Psoas muscle (tissue), 8 donors: ENCODE measurements around the gene ULK2. TPM values are rescaled to one million over a fixed set of nuclear protein-coding genes. Genes with fewer than 3 reads are reported as not detected.

Experiments used
- ATAC-seq, 4 donors: fragments of 200-7000 bp; cut with Tn5 transposase; one replicate each; pipeline ENCODE4 v1.9.1; 2020; ENCODE audit warnings: moderate library complexity in 3 of 4, mild to moderate bottlenecking in 2 of 4
- DNase-seq, 2 donors: peaks; one replicate each; pipeline ENCODE4 v3.0.0-alpha.2; 2020
- H3K27ac ChIP-seq: fragments of 200-600 bp; one replicate; pipeline ENCODE4 v1.8.0; 2022
- H3K27me3 ChIP-seq, 3 donors: fragments of 200-600 bp in 1 of 3; one replicate each; pipeline versions ENCODE4 v1.6.1 to v1.8.0; 2013 to 2022; ENCODE audit warnings: low read length in 2 of 3, mild to moderate bottlenecking in 2 of 3, moderate library complexity in 1 of 3; ENCODE audit not compliant: insufficient read depth in 3 of 3
- H3K36me3 ChIP-seq, 2 donors: fragments of 200-600 bp in 1 of 2; one replicate each; pipeline versions ENCODE4 v1.6.1 to v1.8.0; 2013 to 2022; ENCODE audit warnings: low read depth in 1 of 2, mild to moderate bottlenecking in 1 of 2, moderate library complexity in 1 of 2; ENCODE audit not compliant: insufficient read depth in 1 of 2
- H3K4me1 ChIP-seq: fragments of 200-600 bp; one replicate; pipeline ENCODE4 v1.8.0; 2022
- H3K4me3 ChIP-seq: fragments of 200-600 bp; one replicate; pipeline ENCODE4 v1.8.0; 2022; ENCODE audit warnings: mild to moderate bottlenecking
- H3K9me3 ChIP-seq: fragments of 200-600 bp; one replicate; pipeline ENCODE4 v1.8.0; 2022
- CTCF ChIP-seq: fragments of 200-600 bp; IDR thresholded peaks from one replicate; pipeline ENCODE4 v1.8.0; 2022; ENCODE audit warnings: antibody characterized with exemption
- WGBS, 3 donors: extraction: QIAGEN DNeasy Blood & Tissue Kit; methylation state at CpG; one replicate each; pipeline versions ENCODE4 v1.1.6 to v1.1.7; 2013; 5-methylcytosine and 5-hydroxymethylcytosine counted together
- intact Hi-C, 2 donors: fragments of 100-400 bp; cut with DNase I; formaldehyde crosslinking; loops; one replicate each; pipeline versions ENCODE4 v1.11.0 to v1.14.2; 2022
- long read RNA-seq, 2 donors: library from polyadenylated mRNA; unstranded; transcript quantifications; one replicate each; pipeline ENCODE4 v2.0.0, GENCODE V29; 2021
- polyA plus RNA-seq, 3 donors: library from polyadenylated mRNA; stranded (reverse); fragments of 200-250 nt; gene quantifications; one replicate each; pipeline ENCODE4 v1.2.3, GENCODE V29; 2013
- total RNA-seq, 4 donors: library from RNA; stranded (reverse); fragmentation: NEBNext Ultra II Directional in 2 of 4; extraction: Animal tissue kit (Norgen Biotek cat#: 25700) in 2 of 4; gene quantifications; one replicate each; pipeline versions ENCODE4 v1.2.1 to v1.2.4, GENCODE V29; 2021 to 2023
- donor health status: healthy with polysubstance abuse.
- donor health status: DM: no; HTN: no; CAD: no; lungs with moderate emphysema.
- donor health status: Bipolar disorder and iron deficiency.
- donor health status: healthy.
- donor health status: DM: yes; HTN: yes; CAD: no.
- donor health status: DM: no; HTN: no; CAD: no.
- donor health status: DM: no; HTN: no; CAD: no.
- donor health status: DM: yes; HTN: yes; CAD: no.

The ULK2 gene
- total RNA-seq: 10 to 100 TPM; 12.8 to 19.1 (median 14.6) TPM
- 10 to 100 TPM in 1 of 3 donors, 1 to 10 TPM in 2; 2.1 to 10.2 (median 5.7) TPM for polyA plus RNA-seq
- long read RNA-seq, donor 1, full-length matches to known transcripts: 9 of 19 reads
- long read RNA-seq, donor 1, partial matches to known transcripts: 9 of 19 reads
- long read RNA-seq, donor 1, other reads (novel, unspliced or antisense): 1 of 19 reads
- long read RNA-seq, donor 2, full-length matches to known transcripts: 10 of 18 reads
- long read RNA-seq, donor 2, partial matches to known transcripts: 6 of 18 reads
- long read RNA-seq, donor 2, other reads (novel, unspliced or antisense): 2 of 18 reads

- Histone ChIP-seq H3K27me3 (no peaks in the 10 kb centered on the region), H3K4me1 (peaks cover 4% of the 10 kb centered on the region), H3K4me3 (peak within 1 kb of the TSS; percentile 83), H3K36me3 (peaks cover 0 to 17% of the 10 kb centered on the region in 2 donors), H3K9me3 (no peaks in the 10 kb centered on the region), H3K27ac (peak within 1 kb of the TSS; percentile 75)
- TF ChIP-seq CTCF: no peak
- intact Hi-C loops: no loop called here
- ATAC-seq (peak; percentile 75 to 88 (median 82)), DNase-seq (peak; percentile 73 to 79)
- WGBS, 3 donors: 0 to 1% (median 1%) methylated on average over 65 to 111 of the region's 111 CpGs
Measured at GRCh38 chr17:19867329-19868078, at the start of gene ULK2. ULK2 (minus strand) TSS chr17:19867936; CDS start chr17:19867417, 519 bp downstream.

GRCh38 chr17:19915245-19915978 is 47.7 kb upstream of the ULK2 start:
- no peak for ATAC-seq
- Histone ChIP-seq H3K9me3 (no peaks in the 10 kb centered on the region), H3K4me3 (no peak overlapping the region), H3K27me3 (no peaks in the 10 kb centered on the region), H3K27ac (no peak overlapping the region), H3K36me3 (peaks cover 5 to 100% of the 10 kb centered on the region in 2 donors), H3K4me1 (no peaks in the 10 kb centered on the region)
- intact Hi-C loops: loop anchor here in 1 of 2 donors (10.0 kb wide), 1 partner anchor 111 kb away; no protein-coding TSS in a partner anchor
- TF ChIP-seq CTCF: no peak
- 95 to 98% (median 95%) methylated on average over 2 of the region's 2 CpGs for WGBS, 3 donors
- DNase-seq: no peak

DNA sequence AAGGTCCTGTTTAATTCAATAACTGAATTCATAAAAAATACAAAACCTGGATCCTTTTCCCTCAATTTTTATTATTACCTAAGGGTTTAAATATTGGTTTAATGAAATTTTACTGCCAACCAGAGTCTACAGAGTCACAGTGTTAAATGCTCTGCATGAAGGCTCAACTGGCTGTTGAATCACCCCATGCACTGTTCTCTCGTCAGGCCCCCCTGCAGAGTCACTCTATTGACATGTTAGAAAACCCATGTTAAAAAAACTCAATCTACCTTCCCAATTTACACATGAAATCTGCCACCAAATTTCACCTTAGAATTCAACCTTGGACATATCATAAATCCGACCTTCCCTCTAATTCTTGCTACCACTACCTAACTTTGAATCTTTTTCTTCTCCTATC is 43.3 kb upstream of the ULK2 start:
- TF ChIP-seq CTCF: no peak
- Histone ChIP-seq H3K9me3 (no peaks in the 10 kb centered on the region), H3K36me3 (peaks cover 11 to 100% of the 10 kb centered on the region in 2 donors), H3K4me1 (no peaks in the 10 kb centered on the region), H3K27me3 (no peaks in the 10 kb centered on the region), H3K27ac (no peak overlapping the region), H3K4me3 (no peak overlapping the region)
- intact Hi-C loops: loop anchor here in 1 of 2 donors (2.0 to 10.0 kb wide), 2 partner anchors 14 to 106 kb away; no protein-coding TSS in a partner anchor
- WGBS, 3 donors: 95 to 100% (median 95%) methylated on average over 2 of the region's 2 CpGs
- no peak for DNase-seq
- no peak for ATAC-seq

- no peaks in the 10 kb centered on the region for H3K9me3 ChIP-seq
- 95 to 97% (median 96%) methylated on average over 6 of the region's 6 CpGs for WGBS, 3 donors
- H3K36me3 ChIP-seq: peaks cover 12 to 100% of the 10 kb centered on the region in 2 donors
- no peaks in the 10 kb centered on the region for H3K27me3 ChIP-seq
- DNase-seq (no peak), ATAC-seq (no peak)
- no peak overlapping the region for H3K27ac ChIP-seq
- no peaks in the 10 kb centered on the region for H3K4me1 ChIP-seq
- no peak overlapping the region for H3K4me3 ChIP-seq
- TF ChIP-seq CTCF: no peak
- intact Hi-C loops: no loop called here
Measured at GRCh38 chr17:19909139-19909538, 41.4 kb upstream of the ULK2 start.
